HG03175 (cell line): ENCODE results near the gene SOCS6.
A peak's percentile ranks its signal among the peaks of the same experiment; 100 is the strongest.
"Not testable (repeated sequence)": the region's sequence is repeated elsewhere in the genome, so short reads cannot be mapped to it uniquely, and the experiment has no call there.

Source experiments
- ATAC-seq: cut with Tn5 transposase; IDR thresholded peaks from one replicate; pipeline ENCODE4 v1.9.1; 2021; ENCODE audit warnings: mild to moderate bottlenecking, moderate library complexity; ENCODE audit not compliant: unreplicated experiment

SOCS6 gene

GRCh38 chr18:70288851-70289328, at the start of gene SOCS6:
SOCS6 (plus strand) TSS chr18:70289045; CDS start chr18:70324669, 35,624 bp downstream.
- ATAC-seq = peak; percentile 64

GRCh38 chr18:70243131-70243929, 45.5 kb upstream of the SOCS6 start:
- no peak for ATAC-seq

- no peak for ATAC-seq
Measured at GRCh38 chr18:70246061-70246466, 42.8 kb upstream of the SOCS6 start.

- ATAC-seq = no peak
Measured at GRCh38 chr18:70249118-70249517, 39.7 kb upstream of the SOCS6 start.

GRCh38 chr18:70249861-70250260, 39.0 kb upstream of the SOCS6 start:
- ATAC-seq = not testable (repeated sequence)

GRCh38 chr18:70250781-70251180, 38.1 kb upstream of the SOCS6 start:
- ATAC-seq = no peak

GRCh38 chr18:70256184-70256583, 32.7 kb upstream of the SOCS6 start:
- ATAC-seq = no peak

GRCh38 chr18:70256994-70257393, 31.9 kb upstream of the SOCS6 start:
- no peak for ATAC-seq

- no peak for ATAC-seq
Measured at GRCh38 chr18:70258243-70258642, 30.6 kb upstream of the SOCS6 start.

GRCh38 chr18:70260683-70261082, 28.2 kb upstream of the SOCS6 start:
- no peak for ATAC-seq

- no peak for ATAC-seq
Measured at GRCh38 chr18:70261141-70261788, 27.6 kb upstream of the SOCS6 start.

GRCh38 chr18:70263336-70263735, 25.5 kb upstream of the SOCS6 start:
- no peak for ATAC-seq

GRCh38 chr18:70271742-70272141, 17.1 kb upstream of the SOCS6 start:
- no peak for ATAC-seq

- ATAC-seq = no peak
Measured at GRCh38 chr18:70273021-70273420, 15.8 kb upstream of the SOCS6 start.

GRCh38 chr18:70276416-70277191, 12.2 kb upstream of the SOCS6 start:
- no peak for ATAC-seq

- no peak for ATAC-seq
Measured at GRCh38 chr18:70279470-70279869, 9.4 kb upstream of the SOCS6 start.

GRCh38 chr18:70280007-70280925, 8.6 kb upstream of the SOCS6 start:
- ATAC-seq = no peak

GRCh38 chr18:70284976-70285620, 3.7 kb upstream of the SOCS6 start:
- ATAC-seq = no peak

GRCh38 chr18:70287731-70288130, 1.1 kb upstream of the SOCS6 start:
- ATAC-seq = no peak
